Measurements from ENCODE around the gene MSL1.

The MSL1 gene

DNA sequence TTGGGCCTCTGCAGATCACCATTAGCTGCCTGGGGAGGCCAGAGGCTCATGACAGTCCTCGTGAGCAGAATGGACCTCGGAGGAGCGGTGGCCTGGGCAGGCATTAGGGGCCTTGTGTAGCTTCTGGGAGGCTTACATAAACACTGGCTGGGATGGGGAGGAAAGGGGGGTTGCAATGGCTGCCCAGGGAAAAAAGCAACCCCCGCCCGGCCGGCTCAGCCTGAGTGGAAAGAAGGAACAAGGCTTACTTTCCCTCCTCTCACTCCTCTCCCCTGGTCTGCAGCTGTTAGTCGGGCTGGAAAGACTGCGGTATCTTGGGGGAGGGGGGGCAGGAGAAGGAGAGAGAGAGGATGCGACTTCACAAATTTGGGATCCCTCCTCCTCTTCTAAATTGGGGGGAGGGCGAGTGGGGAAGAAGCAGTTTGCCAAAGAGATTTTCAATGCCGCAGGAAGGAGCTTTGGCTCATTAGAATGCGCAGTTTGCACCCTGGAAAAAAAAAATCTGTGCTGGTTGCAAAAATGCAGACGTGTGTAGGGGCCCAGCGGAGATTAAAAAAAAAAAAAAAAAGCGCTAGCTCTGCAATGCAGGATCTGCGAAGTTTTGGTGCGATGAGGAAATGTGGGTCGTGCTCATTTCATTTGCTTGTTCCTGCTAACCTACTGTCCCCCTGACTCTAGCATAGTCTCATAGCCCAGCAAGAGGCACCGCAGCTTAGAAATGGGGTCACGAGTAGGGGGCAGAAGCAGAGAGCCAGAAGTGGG is 14.8 kb upstream of the MSL1 start:
- no peak for DNase-seq

DNA sequence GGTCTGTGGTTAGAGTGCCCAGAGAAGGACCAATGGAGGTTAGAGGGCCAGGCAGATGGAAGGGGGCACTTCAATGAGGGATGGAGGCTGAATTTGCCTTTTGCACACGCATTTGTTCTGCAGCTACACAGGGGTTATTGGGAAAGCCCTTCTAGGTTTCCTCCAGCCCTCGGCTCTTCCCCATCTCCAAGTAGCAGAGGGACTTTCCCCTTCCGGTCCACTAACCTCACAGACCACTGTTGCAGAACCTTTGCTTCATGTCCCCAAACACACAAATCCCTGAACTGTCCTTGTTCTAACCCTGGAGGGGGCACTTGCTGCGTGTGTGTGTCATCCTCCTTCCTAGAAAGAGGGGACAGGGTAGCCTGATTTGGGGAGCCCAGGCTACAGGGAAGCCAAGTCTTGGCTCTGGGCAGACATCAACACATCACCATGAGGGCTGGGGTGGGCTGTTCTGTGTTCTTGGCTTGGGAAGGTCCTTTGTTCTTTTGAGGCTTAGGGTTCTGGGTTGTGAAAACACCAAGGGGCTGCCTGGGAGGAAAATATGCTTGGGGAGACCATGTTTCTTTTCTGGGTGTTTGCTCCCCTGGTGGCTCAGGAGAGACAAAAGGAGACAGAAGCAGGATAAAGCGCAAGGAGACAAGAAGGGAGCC is 14.1 kb upstream of the MSL1 start:
- no peak for DNase-seq

DNA sequence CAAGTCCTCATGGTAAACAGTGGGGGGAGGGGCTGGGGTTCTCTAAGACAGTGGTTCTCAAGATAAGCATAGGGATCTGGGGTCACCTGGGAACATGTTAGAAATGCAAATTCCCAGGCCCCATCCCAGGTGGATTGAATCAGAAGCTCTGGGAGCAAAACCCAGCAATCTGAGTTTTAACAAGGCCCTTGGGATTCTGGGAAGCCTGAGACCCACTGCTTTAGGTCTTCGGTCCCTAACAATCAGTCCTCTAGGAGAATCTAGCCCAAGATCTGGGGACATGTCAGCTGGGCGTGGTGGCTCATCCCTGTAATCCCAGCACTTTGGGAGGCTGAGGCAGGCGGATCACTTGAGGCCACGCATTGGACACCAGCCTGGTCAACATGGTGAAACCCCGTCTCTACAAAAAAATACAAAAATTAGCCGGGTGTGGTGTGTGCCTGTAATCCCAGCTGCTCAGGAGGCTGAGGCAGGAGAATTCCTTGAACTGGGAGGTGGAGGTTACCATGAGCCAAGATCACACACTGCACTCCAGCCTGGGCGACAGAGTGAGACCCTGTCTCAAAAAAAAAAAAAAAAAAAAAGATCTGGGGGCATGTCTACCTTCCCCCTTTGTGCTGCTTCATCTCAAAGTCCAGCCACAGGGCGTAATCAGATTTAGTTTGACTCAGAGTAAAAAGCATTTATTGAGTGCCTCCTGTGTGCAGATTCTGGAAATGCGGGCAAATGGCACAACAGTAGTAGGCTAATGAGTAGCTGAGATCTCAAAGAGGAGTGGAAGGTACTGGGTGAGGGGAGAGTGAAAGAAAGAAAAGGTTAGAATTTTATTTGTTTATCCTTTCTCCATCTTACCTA is 12.6 kb upstream of the MSL1 start:
- peak; percentile 17 for DNase-seq

DNA sequence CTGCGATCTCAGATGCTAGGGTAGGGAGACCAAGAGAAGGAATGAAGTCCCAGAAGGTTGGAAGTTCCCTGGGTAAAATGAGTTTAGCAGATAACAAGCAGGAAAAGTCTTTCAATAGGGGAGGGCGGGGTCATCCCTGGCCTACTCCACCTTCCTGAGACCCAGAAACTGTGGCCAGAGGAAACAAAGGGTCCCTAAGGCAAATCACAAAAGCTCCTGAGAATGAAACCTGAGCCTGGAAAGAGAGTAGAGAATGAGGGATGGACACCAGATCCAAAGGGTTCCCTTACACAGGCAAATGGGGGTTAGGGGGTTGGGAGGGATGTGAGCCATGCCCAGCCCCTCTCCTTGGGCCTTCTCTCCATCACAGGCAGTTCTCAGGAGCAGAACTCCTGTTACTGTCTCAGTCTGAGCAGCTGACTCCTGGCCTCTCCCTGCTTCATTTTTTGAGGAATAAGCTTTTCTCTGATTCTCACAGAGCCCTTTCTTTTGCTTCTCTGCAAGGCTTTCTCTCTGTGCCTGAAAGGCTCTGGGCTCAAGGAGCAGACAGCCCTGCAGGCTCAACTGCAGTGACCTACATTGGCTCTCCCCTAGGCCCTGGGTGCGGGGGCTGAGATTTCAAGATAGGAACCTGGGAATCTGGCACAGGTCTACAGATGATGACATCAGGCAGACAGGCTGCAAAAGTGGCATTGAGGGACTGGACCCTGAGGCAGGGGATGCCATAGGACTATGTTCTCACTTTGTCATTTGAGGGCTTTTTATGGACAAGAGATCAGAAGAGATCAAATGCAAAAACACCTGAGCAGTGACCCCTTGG is 11.5 kb upstream of the MSL1 start:
- DNase-seq: peak; percentile 12

DNA sequence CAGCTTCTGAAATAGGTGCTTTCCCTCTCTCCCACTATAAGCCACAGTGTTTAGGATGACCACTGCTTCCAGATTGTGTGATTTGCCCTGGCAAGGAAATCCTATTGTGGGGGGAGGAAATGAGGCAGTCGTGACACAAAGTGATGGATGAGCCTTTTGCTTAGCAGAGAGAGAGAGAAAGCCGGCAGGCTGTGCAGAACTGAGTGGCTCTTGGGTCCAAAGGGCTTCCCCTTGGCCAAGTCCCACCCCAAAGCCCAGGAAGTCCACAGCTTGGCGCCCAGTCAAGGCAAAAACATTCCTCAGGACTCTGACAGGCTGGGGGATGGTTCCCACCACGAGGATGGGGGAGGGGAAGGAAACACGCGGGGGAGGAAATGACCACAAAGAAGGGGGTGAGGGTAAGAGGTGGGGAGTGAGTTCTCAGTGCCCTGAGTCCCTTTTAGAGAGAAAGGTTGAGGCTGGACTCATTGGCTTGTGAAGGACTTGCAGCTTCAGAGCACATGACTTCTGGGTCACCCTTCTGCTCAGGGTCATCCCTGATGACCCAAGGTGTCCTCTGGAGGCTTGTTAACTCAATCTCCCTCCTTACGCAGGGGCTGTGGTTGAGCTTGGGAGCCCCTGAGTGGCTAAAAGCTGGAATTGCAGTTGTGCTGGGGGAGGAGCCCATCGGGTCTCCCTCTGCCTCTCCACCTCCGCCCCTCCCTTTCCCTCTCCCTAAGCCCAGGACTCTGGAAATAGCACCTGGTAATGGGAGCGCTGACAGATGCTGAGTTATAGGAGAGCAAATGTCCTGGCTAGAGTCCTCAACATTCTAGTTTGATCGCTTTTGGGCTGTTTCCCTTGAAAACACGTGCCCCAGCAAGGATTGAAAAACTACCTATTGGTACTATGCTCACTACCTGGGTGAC is 10.3 kb upstream of the MSL1 start:
- peak; percentile 65 for DNase-seq

DNA sequence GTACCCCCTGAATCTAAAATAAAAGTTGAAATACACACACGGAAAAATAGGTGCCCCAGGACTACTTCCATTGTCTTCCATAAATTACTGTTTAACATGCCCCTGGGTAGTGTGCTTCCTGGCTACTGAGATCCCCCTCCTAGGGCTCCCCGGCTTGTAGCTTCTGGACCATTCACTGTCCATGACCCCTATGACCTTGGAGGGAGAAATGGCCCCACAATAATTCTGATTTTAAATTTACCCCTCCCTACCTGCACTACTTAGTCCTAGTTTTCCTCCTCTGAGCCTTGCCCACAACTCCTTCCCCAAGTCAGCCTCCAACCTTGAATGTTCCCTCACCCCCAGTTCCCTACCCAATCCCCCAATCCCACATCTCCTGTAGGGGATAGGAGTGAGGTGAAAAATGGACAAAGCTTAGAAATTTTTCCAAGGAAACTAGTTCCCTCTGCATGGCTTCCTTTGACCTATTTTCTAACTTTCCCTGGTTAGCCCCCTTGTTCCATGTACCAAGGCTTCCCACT is 9.5 kb upstream of the MSL1 start:
- DNase-seq: peak; percentile 8

DNA sequence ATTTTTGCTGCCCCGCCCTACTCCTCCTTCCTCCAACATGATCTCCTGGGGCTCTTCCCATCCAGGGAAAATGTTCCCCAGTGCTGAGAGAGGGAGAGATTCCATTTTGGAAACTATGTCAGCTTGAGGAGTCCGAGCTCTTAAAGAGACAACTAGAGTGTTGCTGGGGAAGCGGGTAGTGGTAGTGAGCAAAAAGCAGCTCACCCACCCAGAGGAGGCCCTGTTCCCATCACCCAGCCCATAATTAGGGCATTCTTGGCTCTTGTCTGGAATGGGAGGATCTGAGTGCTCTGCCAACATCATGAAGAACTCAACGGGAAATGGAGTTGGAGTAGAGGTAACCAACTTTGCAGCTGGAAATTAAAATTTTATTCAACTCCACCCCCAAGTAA is 9.1 kb upstream of the MSL1 start:
- DNase-seq: no peak

DNA sequence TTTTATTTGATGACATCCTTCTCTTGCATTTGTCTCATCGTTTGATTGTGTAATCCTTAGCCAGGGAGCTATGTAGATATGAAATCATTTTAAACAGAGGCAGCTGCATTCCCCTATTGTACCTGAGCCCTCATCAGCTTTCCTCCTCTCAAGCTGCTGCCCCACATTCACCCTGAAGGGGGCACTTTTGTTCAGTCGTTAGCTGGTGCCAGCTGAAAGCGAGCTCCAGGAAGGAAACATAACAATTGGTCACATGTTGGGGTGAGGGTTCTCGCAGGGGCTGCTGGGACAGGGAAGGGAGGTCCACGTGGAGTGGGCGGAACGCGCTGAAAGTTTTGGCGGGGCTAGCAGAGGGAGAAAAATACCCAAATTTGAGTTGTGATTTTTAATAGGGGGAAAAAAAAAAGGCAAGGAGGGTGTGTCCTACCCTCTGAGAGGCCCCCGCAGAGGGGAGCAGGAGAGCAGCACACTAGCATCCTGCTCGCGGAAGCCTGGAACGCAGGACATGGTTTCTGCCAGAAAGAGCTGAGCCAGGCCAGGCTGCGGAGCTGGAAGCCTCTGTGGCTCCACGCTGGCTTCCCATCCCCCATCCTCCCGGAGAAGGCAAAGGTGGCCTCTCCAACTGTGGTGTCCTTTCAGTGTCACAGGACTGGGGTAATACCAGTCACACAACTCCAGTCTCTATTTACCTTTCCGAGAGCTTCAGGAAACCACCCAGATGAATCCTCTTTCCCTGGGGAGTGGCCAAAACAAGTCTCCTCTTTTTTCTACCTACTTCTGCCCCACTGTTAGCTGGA is 8.5 kb upstream of the MSL1 start:
- DNase-seq: peak; percentile 92

DNA sequence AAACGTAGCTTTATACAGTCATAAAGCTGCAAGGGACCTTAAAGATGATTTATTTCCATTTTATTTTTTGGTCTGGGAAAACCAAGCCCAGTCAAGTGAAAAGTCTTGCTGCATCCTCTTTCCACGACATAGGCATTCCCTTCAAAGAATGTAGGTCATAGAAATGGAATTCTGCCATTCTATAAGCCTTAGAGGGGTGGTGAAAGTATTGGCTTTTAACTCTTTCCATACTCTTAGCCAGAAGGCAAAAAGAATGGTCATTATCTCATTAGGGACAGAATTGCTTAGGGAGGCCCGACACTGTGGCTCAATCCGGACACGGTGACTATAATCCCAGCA is 7.9 kb upstream of the MSL1 start:
- DNase-seq: no peak

DNA sequence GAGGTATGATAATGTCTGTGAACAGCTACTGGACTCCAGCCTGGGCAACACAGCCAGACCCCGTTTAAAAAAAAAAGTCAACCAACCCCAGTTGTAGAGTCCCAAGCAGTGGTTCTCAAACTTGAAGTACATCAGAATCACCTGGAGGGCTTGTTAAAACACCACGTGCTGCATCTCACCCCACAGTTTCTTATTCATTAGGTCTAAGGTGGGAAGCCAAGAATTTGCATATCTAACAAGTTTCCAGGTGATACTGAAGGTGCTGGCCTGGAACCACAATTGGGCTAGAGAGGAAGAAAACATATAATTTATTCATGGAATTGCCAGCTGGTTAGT is 6.7 kb upstream of the MSL1 start:
- DNase-seq: no peak

DNA sequence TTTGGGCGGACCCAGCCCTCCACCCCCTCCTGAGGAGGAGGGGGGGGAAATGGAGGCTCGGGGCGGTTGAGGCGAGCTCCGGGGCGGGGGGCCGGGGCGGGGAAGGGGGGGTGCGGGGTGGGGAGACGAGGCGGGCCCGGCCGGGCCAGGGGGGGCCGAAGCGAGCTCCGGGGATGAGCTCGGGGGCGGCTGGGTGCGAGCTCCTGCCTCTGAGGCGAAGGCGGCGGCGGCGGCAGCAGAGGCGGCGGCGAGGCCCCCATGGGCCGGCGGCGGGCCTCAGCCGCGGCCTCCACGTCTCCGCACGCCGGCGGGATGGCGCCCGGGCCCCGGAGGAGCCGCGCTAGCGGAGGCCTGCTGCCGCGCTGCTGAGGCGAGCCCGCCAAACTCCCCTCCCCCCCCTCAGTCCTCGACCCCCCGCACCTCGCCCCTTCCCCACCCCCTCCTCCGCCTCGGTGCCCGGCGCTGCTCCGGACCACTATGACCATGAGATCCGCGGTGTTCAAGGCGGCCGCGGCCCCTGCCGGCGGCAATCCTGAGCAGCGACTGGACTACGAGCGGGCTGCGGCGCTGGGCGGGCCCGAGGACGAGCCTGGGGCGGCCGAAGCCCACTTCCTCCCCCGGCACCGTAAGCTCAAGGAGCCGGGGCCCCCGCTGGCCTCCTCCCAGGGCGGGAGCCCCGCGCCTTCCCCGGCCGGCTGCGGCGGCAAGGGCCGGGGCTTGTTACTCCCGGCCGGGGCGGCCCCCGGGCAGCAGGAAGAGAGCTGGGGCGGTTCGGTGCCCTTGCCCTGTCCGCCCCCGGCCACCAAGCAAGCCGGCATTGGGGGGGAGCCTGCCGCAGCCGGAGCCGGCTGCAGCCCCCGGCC is 596 bp downstream of the MSL1 start:
- DNase-seq: peak; percentile 56

DNA sequence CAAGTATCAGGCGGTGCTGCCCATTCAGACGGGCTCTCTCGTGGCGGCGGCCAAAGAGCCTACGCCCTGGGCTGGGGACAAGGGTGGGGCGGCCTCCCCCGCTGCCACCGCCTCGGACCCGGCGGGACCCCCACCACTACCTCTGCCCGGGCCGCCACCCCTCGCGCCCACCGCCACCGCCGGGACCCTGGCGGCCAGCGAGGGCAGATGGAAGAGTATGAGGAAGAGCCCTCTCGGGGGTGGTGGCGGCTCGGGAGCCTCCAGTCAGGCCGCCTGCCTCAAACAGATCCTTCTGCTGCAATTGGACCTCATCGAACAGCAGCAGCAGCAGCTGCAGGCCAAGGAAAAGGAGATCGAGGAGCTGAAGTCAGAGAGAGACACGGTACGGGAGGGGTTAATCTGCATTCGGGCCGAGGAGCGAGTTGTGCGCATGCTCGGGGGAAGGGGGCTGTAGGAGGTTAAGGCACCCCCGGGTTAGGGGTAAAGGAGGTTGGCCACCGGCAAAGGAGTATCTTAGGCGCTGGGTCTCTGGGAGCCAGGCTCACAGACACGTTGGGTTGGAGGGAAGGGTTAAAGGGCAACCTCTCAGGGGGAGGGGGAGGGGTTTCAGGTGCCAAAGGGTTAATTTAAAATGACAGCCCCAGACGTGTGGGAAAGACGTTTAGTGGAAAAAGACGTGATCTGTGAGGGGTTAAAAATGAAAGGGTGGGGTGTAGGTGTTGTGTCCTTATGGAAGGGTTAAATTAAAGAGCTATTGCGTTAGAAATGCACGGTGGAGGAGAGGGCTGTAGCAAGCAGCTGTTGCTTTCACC is 1.4 kb downstream of the MSL1 start:
- DNase-seq: peak; percentile 47

DNA sequence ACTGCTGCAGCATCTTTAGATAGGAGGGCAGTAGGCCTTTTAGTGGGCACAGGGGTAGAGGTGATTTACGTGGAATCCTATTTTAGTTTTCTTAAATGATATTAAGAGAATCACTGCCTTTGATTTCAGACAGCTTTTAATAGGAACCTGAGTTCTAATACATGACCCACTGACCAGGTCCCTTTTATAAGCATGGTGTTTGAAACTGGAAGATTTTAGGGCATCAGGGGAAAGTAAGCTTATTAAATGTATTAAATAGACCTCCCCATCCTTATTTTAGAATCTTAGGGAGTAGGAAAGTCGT is 2.0 kb downstream of the MSL1 start:
- no peak for DNase-seq

DNA sequence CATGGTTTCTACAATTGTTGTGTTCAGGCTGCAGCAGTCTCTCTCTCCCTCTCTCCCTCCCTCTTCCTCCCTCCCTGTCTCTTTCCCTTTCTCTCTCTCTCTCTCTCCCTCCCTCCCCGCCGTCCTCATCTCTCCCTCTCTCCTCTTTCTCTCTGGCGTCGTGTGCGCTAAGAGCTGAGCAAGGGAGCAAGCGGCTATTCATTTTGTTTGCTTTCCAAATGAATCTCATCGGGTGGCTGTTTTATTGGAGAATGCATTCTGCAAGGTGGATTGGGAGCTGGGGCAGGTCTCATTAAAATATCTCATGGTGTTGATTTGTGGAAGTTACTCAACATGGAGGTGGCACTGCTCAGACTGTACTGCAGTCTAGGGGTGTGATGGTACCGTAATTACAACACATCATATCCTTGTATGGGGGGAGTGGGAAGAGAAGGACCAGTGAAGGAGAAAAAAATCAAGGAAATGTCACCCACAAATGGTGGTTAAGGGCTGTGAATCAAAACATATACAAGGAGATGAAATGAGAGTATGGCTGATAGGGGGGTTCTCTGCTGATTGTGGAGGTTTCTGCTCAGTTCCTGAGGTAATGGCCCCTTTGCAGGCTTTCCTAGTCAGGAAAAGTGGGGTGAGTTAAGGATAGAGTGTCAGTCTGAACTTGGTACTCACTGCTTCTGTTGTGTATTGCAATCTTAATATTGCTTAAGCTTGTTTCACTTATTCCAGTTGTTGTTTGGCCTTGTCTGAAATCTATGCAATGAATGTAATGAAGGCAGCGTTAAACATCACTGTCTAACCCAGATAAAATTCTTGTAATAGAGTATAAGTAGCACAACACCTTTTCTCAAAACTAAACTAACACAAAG is 2.7 kb downstream of the MSL1 start:
- no peak for DNase-seq

DNA sequence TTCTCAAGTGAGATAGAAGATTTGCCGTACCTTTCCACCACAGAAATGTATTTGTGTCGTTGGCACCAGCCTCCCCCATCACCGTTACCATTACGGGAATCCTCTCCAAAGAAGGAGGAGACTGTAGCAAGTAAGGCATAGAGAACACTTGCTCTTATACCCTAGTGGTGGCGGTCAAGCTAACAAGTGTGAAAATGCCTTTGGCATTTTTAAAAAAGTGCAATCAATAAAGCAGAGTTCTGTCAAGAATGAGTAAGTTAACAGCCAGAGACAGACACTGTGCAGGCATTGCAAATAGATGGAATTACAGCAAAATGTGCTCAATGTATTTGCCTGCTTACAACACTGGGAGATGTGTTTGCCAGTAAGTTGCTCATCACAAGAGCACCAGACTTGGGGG is 7.7 kb downstream of the MSL1 start:
- no peak for DNase-seq

DNA sequence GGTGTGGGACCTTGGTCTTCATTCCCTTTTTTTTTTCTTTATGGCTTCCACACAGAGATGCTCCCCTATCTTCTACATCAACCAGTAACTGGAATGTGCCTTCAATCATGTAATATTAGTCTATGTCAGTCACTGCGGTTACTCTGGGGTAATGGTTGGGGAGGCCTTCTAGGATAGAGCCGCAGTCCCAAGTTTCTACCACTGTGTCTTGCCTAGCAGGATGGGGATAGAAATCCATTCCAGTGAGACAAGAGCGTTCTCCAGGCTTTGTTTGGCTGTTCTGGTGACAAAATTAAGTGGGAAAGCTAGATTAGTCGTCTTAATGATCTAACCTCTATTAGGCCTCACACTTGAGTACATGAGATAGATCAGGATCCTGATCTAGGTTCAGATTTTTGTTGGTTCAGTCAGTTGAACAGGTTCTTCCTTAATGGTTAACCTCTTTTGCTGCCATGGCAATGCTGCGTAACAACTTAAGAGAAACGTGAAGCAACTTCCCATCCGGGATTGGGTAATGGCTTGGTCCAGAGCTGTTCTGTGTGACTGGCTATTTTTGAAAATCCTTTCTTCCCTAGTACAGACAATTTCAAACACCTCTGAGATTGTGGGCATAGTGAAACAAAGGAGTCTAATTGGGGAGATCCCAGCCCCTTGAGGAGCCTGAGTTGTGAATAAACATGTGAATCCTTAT is 8.7 kb downstream of the MSL1 start:
- no peak for DNase-seq

DNA sequence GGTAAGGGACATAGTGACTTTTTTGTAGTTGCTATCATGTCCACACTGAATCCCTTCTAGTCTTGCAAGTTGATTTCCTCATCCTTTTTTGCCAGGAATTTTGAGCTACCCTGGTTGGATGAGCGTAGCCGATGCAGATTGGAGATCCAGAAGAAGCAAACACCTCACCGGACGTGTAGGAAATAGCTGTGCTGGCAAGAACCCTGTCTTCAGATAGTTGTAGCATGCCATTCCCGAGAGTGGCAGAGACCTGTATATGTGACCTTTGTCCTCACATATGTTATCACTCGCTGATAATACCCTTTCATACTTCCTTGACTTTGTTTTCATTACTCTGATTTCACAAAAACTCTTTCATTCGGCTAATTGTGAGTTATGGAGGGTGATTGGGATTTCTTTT is 12.4 kb downstream of the MSL1 start:
- DNase-seq: no peak

DNA sequence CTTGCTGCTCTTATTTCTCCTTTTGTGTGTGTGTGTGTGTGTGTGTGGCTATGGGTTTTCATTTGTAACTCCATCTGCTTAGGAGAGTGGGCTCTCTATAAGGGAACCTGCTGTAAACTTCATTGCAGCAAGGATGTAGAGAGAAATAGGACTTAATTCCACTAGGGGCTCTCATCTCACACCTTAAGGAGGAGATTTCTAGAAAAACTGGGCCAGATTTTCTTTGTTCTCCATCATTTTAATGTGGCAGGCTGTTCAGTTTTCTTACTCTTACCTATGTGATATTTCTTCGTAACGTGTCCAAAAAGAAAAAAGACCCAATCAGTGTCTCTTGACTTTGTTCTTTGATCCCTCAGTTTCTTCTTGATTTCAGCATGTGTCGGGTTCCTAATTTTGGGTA is 14.0 kb downstream of the MSL1 start:
- DNase-seq: no peak
